MCF 10A (cell line): ENCODE measurements around the gene FXYD6. TPM values are rescaled to one million over a fixed set of nuclear protein-coding genes. Genes with fewer than 3 reads are reported as not detected.

Source experiments
- BruUV-seq: library from RNA; stranded (reverse); fragments of 400-500 nt; replicated peaks from 2 replicates; lab custom pipeline; 2021; lab: Mats Ljungman, UMichigan
- CTCF ChIA-PET: fragments of 300-600 bp; sonication (Branson Sonifier 250); formaldehyde crosslinking; extraction: SDS; loops from one replicate; lab custom pipeline; 2021; ENCODE audit warnings: antibody characterized with exemption, inconsistent platforms; lab: Yijun Ruan, JAX
- POLR2A ChIA-PET: fragments of 300-600, 350-650 bp; sonication (Branson Sonifier 250); formaldehyde crosslinking; extraction: SDS; loops from one replicate; lab custom pipeline; 2020; ENCODE audit warnings: antibody characterized with exemption, inconsistent platforms; lab: Yijun Ruan, JAX
- DNase-seq: peaks from one replicate; pipeline ENCODE4 v3.0.0-alpha.2; 2018; ENCODE audit not compliant: unreplicated experiment
- H3K27ac Mint-ChIP-seq: one replicate; pipeline ENCODE4 v1.8.0; 2022; ENCODE audit warnings: mild to moderate bottlenecking, low read depth, mixed read lengths; ENCODE audit not compliant: unreplicated experiment
- H3K27me3 Mint-ChIP-seq: one replicate; pipeline ENCODE4 v1.8.0; 2022; ENCODE audit warnings: mixed read lengths; ENCODE audit not compliant: insufficient read depth, unreplicated experiment
- H3K36me3 Mint-ChIP-seq: one replicate; pipeline ENCODE4 v1.8.0; 2022; ENCODE audit warnings: mild to moderate bottlenecking, moderate library complexity, mixed read lengths; ENCODE audit not compliant: insufficient read depth, unreplicated experiment
- H3K4me1 Mint-ChIP-seq: one replicate; pipeline ENCODE4 v1.8.0; 2022; ENCODE audit warnings: mixed read lengths; ENCODE audit not compliant: insufficient read depth, unreplicated experiment
- H3K4me3 Mint-ChIP-seq: one replicate; pipeline ENCODE4 v1.8.0; 2022; ENCODE audit warnings: mild to moderate bottlenecking, moderate library complexity, mixed read lengths; ENCODE audit not compliant: unreplicated experiment
- H3K9me3 Mint-ChIP-seq: one replicate; pipeline ENCODE4 v1.8.0; 2022; ENCODE audit warnings: mixed read lengths; ENCODE audit not compliant: unreplicated experiment
- CTCF ChIP-seq: fragments of 200-600 bp; IDR thresholded peaks from one replicate; pipeline ENCODE4 v1.8.0; 2022; ENCODE audit warnings: antibody characterized with exemption, mild to moderate bottlenecking; ENCODE audit not compliant: unreplicated experiment
- intact Hi-C: fragments of 100-400 bp; cut with micrococcal nuclease; formaldehyde crosslinking; loops from 2 replicates; pipeline ENCODE4 v1.14.1; 2022
- total RNA-seq: library from RNA; stranded (reverse); gene quantifications from 2 replicates; pipeline ENCODE4 v1.2.3, GENCODE V29; 2022

Gene FXYD6
- total RNA-seq, 1 experiment from 2014 or later = not detected

DNA sequence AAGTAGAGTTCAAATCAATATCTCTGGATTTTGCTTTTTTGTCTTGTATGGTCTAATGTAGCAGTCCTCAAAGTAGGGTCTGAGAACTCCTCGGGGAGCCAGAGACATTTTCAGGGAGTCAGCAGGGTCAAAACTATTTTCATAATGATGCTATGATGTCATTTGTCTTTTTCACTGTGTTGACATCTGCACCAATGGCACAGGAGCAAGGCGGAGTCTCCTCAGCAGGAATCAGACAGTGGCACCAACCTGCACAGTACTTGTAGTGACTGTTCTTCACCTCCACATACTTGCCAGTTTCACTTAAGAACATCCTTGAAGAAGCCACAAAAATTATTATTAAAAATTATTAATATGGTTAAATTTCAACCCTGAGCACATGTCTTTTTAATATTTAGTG is 14.9 kb upstream of the FXYD6 start:
- POLR2A ChIA-PET = interaction anchor here (1.6 kb wide), 1 partner anchor 10 kb away, joined by 4 read pairs; no protein-coding TSS in a partner anchor

GRCh38 chr11:117888139-117888566 is 11.7 kb upstream of the FXYD6 start:
- H3K9me3 Mint-ChIP-seq = peaks cover 5% of the 10 kb centered on the region
- ChIA-PET POLR2A (no interaction called here), CTCF (interaction anchor here (0.7 kb wide), 1 partner anchor 34 kb away, joined by 3 read pairs; no protein-coding TSS in a partner anchor)
- no peak overlapping the region for H3K4me3 Mint-ChIP-seq
- no peaks in the 10 kb centered on the region for H3K36me3 Mint-ChIP-seq
- H3K4me1 Mint-ChIP-seq = no peaks in the 10 kb centered on the region
- DNase-seq = no peak
- no TSS peak for BruUV-seq
- no peak for TF ChIP-seq CTCF
- H3K27me3 Mint-ChIP-seq = peaks cover 18% of the 10 kb centered on the region
- H3K27ac Mint-ChIP-seq = no peak overlapping the region
- intact Hi-C loops = no loop called here

More for the DNA sequence above, 14.9 kb upstream of the FXYD6 start:
- no TSS peak for BruUV-seq
- CTCF ChIA-PET = interaction anchor here (0.6 to 0.7 kb wide), 2 partner anchors 22 to 84 kb away, joined by 3 read pairs; no protein-coding TSS in a partner anchor
- Mint-ChIP-seq H3K4me3 (no peak overlapping the region), H3K27ac (no peak overlapping the region), H3K36me3 (no peaks in the 10 kb centered on the region), H3K4me1 (no peaks in the 10 kb centered on the region), H3K27me3 (peaks cover 40% of the 10 kb centered on the region), H3K9me3 (peaks cover 5% of the 10 kb centered on the region)
- TF ChIP-seq CTCF = no peak
- intact Hi-C loops = no loop called here
- no peak for DNase-seq

GRCh38 chr11:117887431-117888138 is 11.1 kb upstream of the FXYD6 start:
- DNase-seq = no peak
- intact Hi-C loops = no loop called here
- peaks cover 5% of the 10 kb centered on the region for H3K9me3 Mint-ChIP-seq
- ChIA-PET CTCF (no interaction called here), POLR2A (no interaction called here)
- peaks cover 21% of the 10 kb centered on the region for H3K27me3 Mint-ChIP-seq
- BruUV-seq = no TSS peak
- no peaks in the 10 kb centered on the region for H3K36me3 Mint-ChIP-seq
- H3K4me3 Mint-ChIP-seq = no peak overlapping the region
- H3K27ac Mint-ChIP-seq = no peak overlapping the region
- H3K4me1 Mint-ChIP-seq = no peaks in the 10 kb centered on the region
- no peak for TF ChIP-seq CTCF

DNA sequence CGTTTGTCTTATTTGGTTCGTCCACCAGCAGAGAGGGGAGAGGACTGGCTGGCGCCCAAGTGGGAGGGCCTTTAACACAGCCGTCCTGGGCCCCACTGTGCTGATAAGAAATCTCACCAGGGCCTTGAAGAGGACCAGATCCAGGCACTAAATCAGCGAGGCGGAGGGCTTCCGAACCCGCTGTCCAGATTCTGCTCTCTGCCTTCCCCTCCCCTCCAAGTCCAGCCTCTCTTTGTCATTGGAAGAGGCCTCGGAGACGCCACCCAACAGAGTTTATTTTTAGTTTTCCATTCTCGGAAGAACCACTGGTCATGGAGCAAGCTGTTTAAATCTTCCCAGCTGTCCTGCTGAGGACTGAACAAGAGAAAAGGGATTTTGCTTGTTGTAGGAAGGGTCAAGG is 9.3 kb upstream of the FXYD6 start:
- H3K27ac Mint-ChIP-seq = no peak overlapping the region
- DNase-seq = no peak
- no TSS peak for BruUV-seq
- H3K36me3 Mint-ChIP-seq = no peaks in the 10 kb centered on the region
- peaks cover 39% of the 10 kb centered on the region for H3K27me3 Mint-ChIP-seq
- CTCF ChIA-PET = interaction anchor here (0.9 kb wide), 1 partner anchor 15 kb away, joined by 3 read pairs; no protein-coding TSS in a partner anchor
- intact Hi-C loops = no loop called here
- POLR2A ChIA-PET = no interaction called here
- H3K4me3 Mint-ChIP-seq = no peak overlapping the region
- no peaks in the 10 kb centered on the region for H3K4me1 Mint-ChIP-seq
- no peak for TF ChIP-seq CTCF
- peaks cover 5% of the 10 kb centered on the region for H3K9me3 Mint-ChIP-seq
